ENCODE measurements around the gene INF2. TPM values are rescaled to one million over a fixed set of nuclear protein-coding genes. Genes with fewer than 3 reads are reported as not detected.

The INF2 gene
- total RNA-seq, 4 donors from 2014 or later, result 187 to 510 (median 205) TPM

GRCh38 chr14:104699426-104699748 lies 10.0 kb downstream of the INF2 start:
- TF ChIP-seq POLR2A (IDR thresholded peaks at IDR 0.05) (no peak), POLR2AphosphoS5 (IDR thresholded peaks at IDR 0.05) (no peak), CTCF (IDR thresholded peaks at IDR 0.05) (no peak), EP300 (IDR thresholded peaks at IDR 0.05; ENCODE audit: low read depth) (no peak)
- Histone ChIP-seq H3K4me1 (peaks cover 36 to 56% (median 43%) of the 10 kb centered on the region in 4 donors), H3K27ac (peak overlapping the region; percentile 1 to 60 (median 50)), H3K36me3 (peaks cover 0 to 16% (median 2%) of the 10 kb centered on the region in 4 donors), H3K9me3 (no peaks in the 10 kb centered on the region), H3K4me3 (no peak overlapping the region), H3K27me3 (no peaks in the 10 kb centered on the region)
- in situ Hi-C loops (cut with MboI; ENCODE audit: low pct_ligation_motif_present in 1 of 4, low pct_unique_long_range_greater_than_20kb in 1 of 4, low sequenced_read_pairs in 3 of 4) (no loop called here), intact Hi-C loops (cut with DNase I; ENCODE audit: low total_unique reads) (no loop called here)
- DNase-seq, result no peak
- 74 to 82% methylated on average over 4 to 11 of the region's 12 CpGs for WGBS, 2 donors (ENCODE audit: low coverage in 1 of 2)

GRCh38 chr14:104700225-104700651 lies 10.8 kb downstream of the INF2 start:
- no peak overlapping the region for H3K4me3 ChIP-seq
- no peak for TF ChIP-seq EP300 (IDR thresholded peaks at IDR 0.05; ENCODE audit: low read depth)
- no peak for TF ChIP-seq CTCF (IDR thresholded peaks at IDR 0.05)

GRCh38 chr14:104700747-104701217 lies 11.4 kb downstream of the INF2 start:
- peaks cover 0 to 19% (median 2%) of the 10 kb centered on the region in 4 donors for H3K36me3 ChIP-seq
- H3K27ac ChIP-seq, result peak overlapping the region in 1 of 4 donors; percentile 27
- in situ Hi-C loops (cut with MboI; ENCODE audit: low pct_ligation_motif_present in 1 of 4, low pct_unique_long_range_greater_than_20kb in 1 of 4, low sequenced_read_pairs in 3 of 4) (loop anchor here in 1 of 4 donors (10.0 kb wide), 1 partner anchor 46 kb away; no protein-coding TSS in a partner anchor), intact Hi-C loops (cut with DNase I; ENCODE audit: low total_unique reads) (no loop called here)
- H3K4me1 ChIP-seq, result peaks cover 22 to 42% (median 32%) of the 10 kb centered on the region in 4 donors
- no peak for DNase-seq
- TF ChIP-seq POLR2A (IDR thresholded peaks at IDR 0.05) (no peak), EP300 (IDR thresholded peaks at IDR 0.05; ENCODE audit: low read depth) (no peak), CTCF (IDR thresholded peaks at IDR 0.05) (no peak), POLR2AphosphoS5 (IDR thresholded peaks at IDR 0.05) (no peak)
- H3K4me3 ChIP-seq, result no peak overlapping the region
- WGBS, 2 donors (ENCODE audit: low coverage in 1 of 2), result 89% methylated on average over 19 of the region's 22 CpGs; no CpG with 5 or more reads in 1 of the 2 donors
- no peaks in the 10 kb centered on the region for H3K27me3 ChIP-seq
- no peaks in the 10 kb centered on the region for H3K9me3 ChIP-seq

More at GRCh38 chr14:104700225-104700651, 10.8 kb downstream of the INF2 start:
- Histone ChIP-seq H3K27ac (peak overlapping the region in 1 of 4 donors; percentile 27), H3K27me3 (no peaks in the 10 kb centered on the region), H3K9me3 (no peaks in the 10 kb centered on the region), H3K36me3 (peaks cover 0 to 19% (median 2%) of the 10 kb centered on the region in 4 donors), H3K4me1 (peaks cover 27 to 47% (median 35%) of the 10 kb centered on the region in 4 donors)
- intact Hi-C loops (cut with DNase I; ENCODE audit: low total_unique reads) (no loop called here), in situ Hi-C loops (cut with MboI; ENCODE audit: low pct_ligation_motif_present in 1 of 4, low pct_unique_long_range_greater_than_20kb in 1 of 4, low sequenced_read_pairs in 3 of 4) (loop anchor here in 1 of 4 donors (10.0 kb wide), 1 partner anchor 45 kb away; no protein-coding TSS in a partner anchor)
- WGBS, 2 donors (ENCODE audit: low coverage in 1 of 2), result 75% methylated on average over 11 of the region's 14 CpGs; no CpG with 5 or more reads in 1 of the 2 donors
- DNase-seq, result no peak

GRCh38 chr14:104701383-104702076 lies 12.1 kb downstream of the INF2 start:
- WGBS, 2 donors (ENCODE audit: low coverage in 1 of 2), result 91% methylated on average over 29 of the region's 46 CpGs; no CpG with 5 or more reads in 1 of the 2 donors
- Histone ChIP-seq H3K27me3 (no peaks in the 10 kb centered on the region), H3K27ac (no peak overlapping the region), H3K36me3 (peaks cover 0 to 19% (median 2%) of the 10 kb centered on the region in 4 donors), H3K9me3 (no peaks in the 10 kb centered on the region), H3K4me1 (peaks cover 15 to 34% (median 26%) of the 10 kb centered on the region in 4 donors), H3K4me3 (no peak overlapping the region)
- intact Hi-C loops (cut with DNase I; ENCODE audit: low total_unique reads) (no loop called here), in situ Hi-C loops (cut with MboI; ENCODE audit: low pct_ligation_motif_present in 1 of 4, low pct_unique_long_range_greater_than_20kb in 1 of 4, low sequenced_read_pairs in 3 of 4) (loop anchor here in 1 of 4 donors (10.0 kb wide), 1 partner anchor 47 kb away; no protein-coding TSS in a partner anchor)
- no peak for DNase-seq
- no peak for TF ChIP-seq POLR2A (IDR thresholded peaks at IDR 0.05)
- no peak for TF ChIP-seq EP300 (IDR thresholded peaks at IDR 0.05; ENCODE audit: low read depth)
- TF ChIP-seq POLR2AphosphoS5 (IDR thresholded peaks at IDR 0.05), result no peak
- no peak for TF ChIP-seq CTCF (IDR thresholded peaks at IDR 0.05)

All from transverse colon (tissue), 4 donors.